Colon (tissue), 2 donors: ENCODE data around the gene NHSL1.
A peak's percentile ranks its signal among the peaks of the same experiment; 100 is the strongest.

Experiments used
- FAIRE-seq: peaks from 2 replicates; lab custom pipeline; 2012; peaks lifted over from hg19 to GRCh38; lab: Jason Lieb, UNC
- donor health status: control.
- donor health status: control.

Gene NHSL1

DNA sequence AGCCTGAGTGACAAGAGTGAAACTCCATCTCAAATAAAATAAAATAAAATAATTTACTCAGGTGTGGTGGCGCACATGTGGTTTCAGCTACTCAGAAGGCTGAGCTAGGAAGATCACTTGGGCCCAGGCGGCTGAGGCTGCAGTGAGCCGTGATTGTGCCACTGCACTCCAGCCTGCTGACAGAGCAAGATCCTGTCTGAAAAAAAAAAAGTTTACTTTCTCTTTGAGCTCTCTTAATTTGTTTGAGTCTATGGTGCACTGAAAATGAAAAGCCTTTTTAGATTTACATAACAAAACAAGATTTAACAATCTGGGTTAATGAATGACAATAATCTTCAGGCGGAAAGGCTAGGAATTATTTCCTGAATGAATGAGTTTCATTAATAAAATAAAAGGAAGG, 23.3 kb upstream of the NHSL1 start:
- no peak for FAIRE-seq

DNA sequence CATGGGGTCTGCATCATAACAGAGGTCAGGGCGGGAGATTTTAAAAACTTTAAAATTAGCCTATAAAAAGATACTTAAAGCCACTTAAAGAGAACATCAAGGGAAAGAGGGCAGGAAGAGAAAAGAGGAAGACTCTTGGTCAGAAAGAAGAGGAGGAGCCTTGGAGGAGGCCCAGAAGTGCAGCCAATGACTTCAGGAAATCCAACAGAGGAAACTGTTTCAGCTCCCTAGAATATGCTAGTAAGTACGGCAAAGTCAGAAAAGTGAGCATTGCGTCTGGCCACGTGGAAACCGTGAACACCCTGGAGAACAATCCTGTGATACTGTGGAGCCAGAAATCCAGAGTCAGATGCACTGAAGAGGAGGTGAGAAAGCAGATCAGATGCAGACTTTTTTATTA, 22.5 kb upstream of the NHSL1 start:
- no peak for FAIRE-seq

DNA sequence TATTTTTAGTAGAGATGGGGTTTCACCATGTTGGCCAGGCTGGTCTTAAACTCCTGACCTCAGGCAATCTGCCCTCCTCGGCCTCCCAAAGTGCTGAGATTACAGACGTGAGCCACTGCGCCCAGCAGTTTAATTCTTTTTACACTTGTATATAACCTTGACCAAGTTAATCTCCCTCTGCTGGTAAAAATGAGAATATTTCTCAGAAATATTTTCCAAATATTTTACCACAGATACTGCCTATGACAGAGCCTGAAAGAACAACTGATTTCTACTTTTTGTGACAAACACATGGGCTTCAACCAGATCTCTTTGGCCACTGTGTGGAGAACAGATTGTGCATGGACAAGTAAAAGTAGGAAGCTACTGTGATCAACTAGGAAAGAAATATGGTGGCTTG, 21.2 kb upstream of the NHSL1 start:
- no peak for FAIRE-seq

DNA sequence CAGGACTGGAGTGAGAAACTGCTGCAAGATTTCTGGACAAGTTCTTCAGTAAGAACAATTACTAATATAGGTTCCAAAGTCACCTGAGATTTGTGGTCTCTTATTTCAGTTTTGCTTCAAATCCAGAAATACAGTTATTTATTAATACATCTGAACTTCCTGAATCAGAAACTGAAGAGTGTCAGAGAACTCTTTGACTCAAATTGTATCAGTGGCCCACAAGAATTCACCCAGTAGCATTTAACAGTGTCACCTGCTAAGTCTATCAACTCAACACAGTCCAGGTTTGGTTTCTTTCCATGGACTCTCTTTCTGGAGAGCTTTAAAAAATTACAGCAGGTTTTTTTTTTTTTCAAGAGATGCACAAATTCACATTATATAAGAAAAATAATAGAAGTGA, 18.8 kb upstream of the NHSL1 start:
- no peak for FAIRE-seq

GRCh38 chr6:138517635-138518034, 18.3 kb upstream of the NHSL1 start:
- FAIRE-seq, result no peak

DNA sequence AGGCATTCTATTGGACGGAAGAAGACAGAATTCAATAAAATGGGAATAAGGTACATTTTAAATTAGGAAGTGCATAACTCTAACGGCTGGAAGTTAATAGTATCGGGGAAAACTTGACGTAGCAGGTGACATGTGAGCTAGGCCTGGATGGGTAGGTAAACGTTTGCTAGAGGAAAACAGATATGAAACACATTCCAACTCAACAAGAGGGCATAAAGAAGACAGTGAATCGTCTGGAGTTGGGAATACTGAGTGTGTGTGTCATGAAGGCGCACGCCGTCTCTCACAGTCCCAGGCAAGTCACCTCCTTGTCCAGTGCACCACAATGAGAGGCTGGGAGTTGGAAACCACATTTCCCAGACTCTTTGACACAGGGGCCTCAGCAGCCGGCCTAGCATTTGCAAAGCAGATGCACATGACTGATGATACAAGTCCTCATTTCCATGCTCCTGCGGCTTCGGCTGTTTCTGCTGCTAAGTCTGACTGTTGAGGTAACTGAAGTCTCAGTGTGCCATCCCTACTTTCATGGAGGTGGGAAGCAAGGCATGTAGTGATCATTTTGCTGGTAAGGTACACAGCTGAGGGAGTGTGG, 16.5 kb upstream of the NHSL1 start:
- FAIRE-seq, result no peak

DNA sequence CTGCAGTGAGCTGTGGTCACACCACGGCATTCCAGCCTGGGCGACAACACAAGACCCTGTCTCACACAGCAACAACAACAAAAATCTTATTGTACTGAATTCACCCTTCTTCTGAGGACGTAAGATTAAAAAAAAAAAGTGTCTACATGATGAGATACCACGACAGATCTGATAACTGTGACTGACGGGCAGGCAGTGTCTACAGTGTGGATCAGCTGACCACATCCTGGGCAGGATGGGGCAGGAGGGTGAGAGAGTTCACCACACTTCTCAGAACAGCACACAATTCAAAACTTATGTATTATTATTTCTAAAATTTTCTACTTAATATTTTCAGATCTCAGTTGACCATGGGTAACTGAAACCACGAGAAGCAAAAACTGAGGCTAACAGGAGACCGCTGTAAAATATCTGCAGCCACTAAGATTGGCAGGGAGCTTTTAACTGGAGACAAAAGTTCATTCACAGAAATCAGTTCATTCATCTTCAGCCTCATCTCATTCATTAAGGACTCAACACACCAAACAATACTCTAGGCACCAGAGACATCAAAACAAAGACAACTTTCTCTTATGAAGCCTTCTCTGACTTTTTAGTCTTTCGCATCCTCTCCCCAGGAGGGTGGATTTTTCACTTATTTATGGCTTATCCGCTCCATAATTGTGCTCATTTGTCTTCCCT, 15.7 kb upstream of the NHSL1 start:
- no peak for FAIRE-seq

DNA sequence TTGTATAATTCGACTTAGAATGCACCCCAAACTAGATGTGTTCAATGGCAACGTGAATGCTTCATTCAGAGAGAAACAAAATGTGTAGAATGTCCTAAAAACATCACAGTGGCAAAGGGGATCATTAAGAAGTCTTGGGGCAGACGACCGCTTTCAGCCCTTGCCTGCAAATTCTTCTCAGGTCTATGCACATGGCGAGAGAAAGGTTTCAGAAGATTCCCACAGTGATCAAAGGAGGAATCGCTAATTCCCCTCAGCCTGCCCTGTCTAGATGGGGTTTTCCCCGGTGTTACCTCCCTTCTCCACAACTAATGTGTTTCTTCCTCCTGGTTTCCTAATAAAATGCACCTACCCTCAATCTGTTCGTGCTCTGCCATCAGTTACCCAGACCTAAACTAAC, 13.3 kb upstream of the NHSL1 start:
- no peak for FAIRE-seq

DNA sequence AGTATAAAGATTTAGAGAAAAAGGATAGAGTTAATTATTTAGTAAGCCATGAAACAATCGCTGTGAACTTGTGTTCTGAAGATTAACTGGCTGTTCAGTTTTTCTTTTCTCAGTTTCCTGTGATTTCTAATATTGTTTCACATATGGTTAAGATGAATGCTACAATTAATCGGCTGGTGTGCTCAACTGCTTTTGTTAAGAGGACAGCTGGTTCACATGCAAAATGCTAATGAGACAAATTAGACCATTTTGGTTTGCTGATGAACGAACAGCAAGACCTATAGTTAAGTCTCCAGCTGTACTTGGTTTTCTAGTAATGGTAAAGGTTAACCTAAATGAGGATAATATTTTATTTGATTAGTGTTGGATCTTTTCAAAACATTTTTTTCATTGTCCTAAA, 10.8 kb upstream of the NHSL1 start:
- FAIRE-seq, result no peak

DNA sequence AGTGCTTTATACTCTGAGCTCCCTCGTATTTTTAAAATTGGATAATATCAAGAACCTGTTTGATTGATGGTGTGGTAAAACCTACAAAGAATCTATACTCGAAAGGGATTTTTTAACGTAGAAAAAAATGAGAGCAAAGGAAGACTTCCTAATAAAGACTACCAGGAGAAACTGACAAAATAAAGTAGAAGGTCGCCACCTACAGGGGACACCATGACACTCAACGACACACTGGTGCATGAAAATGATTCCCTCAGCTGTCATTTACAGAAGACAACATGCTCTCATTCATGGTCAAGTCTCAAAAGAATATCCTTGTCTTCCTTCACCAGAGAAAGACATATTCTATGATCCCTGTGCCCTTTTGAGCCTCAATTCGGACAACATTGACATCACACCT, 10.1 kb upstream of the NHSL1 start:
- peak; percentile 64 for FAIRE-seq

DNA sequence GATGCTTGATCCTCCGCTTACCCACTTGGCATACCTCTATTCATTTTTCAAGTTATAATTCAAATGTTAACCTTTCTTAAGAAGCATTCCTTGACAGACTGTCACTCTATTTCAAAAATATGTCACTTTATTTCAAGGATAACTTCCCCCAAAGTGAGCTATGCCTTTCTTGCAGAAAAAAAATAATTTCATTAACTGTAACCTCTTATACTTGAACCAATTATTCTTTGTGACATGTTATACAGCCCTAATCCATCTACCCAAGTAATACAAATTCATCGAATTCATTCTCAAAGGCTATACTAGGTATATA, 9.3 kb upstream of the NHSL1 start:
- FAIRE-seq, result no peak

DNA sequence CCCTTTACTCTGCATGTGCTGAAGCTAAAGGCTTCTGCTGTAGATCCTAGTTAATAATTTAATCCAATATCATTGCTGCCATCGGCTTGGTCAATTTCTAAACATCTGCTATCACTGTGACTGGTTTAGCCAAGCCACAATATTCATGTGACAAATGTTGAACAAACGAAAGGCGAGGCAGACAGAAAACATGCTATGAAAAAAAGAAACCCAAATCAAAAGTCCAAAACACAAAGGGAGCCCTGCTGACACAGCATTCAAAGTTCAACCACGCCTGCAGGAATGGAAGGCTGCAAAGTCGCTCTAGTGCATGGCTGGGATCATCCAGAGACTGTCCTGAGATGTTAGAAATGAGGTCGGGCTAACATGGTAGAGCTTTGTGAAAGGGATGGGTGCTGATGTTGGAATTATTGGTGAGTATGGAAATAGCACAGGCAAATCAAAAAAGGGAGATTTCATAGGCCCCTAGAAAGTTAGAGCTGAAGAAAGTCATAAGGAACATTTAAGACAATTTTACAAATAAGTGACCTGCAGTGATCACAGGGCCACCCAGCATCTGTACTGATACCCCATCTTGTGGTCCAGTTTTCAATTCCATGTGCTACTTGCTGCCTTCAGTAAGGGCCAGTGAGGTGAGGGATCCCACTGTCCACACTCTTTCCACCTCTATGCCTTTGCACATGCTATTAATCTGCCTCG, 8.8 kb upstream of the NHSL1 start:
- no peak for FAIRE-seq

- FAIRE-seq, result peak; percentile 97
These were observed 5.7 kb upstream of the NHSL1 start for GRCh38 chr6:138504764-138505689.

DNA sequence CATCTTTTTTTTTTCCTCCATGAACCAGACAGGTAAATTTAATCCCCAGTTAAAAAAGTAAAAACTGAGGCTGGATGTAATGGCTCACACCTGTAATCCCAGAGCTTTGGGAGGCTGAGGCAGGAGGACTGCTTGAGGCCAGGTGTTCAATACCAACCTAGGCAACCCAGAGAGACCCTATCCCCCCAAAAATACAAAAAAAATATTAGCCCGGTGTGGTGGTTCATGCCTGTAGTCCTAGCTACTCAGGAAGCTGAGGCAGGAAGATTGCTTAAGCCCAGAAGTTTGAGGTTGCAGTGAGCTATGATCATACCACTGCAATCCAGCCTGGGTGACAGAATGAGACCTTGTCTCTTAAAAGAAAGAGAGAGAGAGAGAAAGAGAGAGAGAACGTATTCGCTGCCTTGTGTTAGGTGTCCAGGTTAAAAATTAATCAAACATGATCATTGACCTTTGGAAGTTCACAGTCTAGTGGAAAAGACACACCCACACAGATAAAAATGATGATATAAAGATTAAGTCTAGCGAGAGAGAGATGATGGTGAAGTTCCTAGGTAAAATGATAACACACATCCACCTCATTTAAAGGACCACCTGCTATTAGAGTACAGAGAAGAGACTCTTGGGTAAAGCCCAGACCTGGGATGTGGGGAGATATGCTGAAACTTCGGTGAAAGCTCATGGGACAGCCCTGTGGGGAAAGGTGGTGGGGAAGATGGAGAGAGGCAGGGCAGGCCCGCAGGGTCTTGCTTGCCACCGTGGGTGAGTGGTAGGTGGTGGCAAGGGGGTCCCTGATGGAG, 4.8 kb upstream of the NHSL1 start:
- peak; percentile 43 for FAIRE-seq

- no peak for FAIRE-seq
These were observed 3.3 kb upstream of the NHSL1 start for GRCh38 chr6:138502546-138502945.

GRCh38 chr6:138500867-138501446, 1.7 kb upstream of the NHSL1 start:
- FAIRE-seq, result peak; percentile 85

DNA sequence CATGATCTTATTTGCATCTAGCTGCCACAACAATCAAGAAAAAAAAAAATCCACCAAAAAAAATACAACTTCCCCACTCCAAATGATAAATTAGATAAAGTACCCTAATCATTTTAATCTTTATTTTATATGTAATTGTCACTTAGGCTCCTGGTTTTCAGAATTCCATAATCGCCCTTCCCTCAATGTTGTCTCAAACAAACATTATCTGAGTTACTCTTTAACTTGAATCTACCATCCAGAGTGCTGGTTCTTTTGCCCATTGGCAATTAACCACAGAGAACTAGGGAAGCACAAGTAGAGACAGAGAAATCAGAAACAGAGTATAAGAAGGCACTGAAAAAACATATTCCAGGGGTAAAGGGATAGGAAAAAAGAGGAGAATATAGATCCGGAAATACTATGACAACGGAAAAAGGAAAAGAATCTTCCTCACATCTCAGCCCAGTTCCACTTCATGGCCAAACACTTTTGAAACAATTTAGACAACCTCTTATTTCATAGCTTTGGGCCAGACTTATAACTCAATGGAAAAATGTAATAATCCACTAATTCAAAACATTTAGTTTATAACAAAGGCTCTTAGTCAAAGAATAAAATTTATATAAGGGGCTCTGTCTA, 861 bp upstream of the NHSL1 start:
- no peak for FAIRE-seq

GRCh38 chr6:138498629-138499302, 528 bp downstream of the NHSL1 start:
- FAIRE-seq, result no peak

DNA sequence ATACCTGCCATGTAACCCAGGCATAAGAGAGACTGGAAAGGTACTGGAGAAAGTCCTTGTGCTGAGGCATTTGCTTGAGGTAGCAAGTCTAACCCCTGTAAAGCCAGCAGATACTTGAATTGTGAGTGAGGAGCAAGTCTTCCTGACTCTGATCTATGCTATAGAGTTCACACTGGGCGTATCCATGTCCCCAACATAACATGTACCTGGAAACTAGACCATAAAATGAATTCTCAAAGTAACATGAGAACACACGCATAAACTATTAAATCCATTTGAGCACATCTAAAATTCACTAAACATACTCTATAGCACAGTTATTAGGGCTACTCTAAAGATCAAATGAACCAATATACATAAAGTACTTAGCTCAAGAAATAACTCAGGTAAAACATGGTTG, 2.0 kb downstream of the NHSL1 start:
- FAIRE-seq, result no peak

DNA sequence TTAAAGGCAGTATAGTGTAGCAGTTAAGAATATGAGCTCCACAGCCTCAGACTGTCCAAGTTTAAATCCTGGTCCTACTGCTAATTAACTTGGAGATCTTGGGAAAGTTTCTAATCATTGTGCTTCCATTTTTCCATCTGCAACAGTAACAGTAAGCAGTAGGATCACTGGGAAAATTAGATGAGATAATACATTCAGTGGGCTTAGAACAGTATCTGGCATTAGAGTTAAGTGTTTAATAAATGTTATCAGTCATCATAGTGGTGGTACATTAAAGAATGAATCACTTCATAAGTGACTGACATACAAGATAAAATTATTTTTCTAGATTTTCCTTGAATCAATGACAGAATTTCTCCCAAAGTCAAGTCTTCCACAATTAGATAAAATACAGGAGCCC, 5.0 kb downstream of the NHSL1 start:
- FAIRE-seq, result no peak

GRCh38 chr6:138493413-138493812, 5.9 kb downstream of the NHSL1 start:
- FAIRE-seq, result no peak
